Esophagus squamous epithelium (tissue), 5 donors: ENCODE measurements around the gene HS3ST3B1. TPM values are rescaled to one million over a fixed set of nuclear protein-coding genes. Genes with fewer than 3 reads are reported as not detected.

Source experiments
- DNase-seq: peaks from one replicate; lab custom pipeline; 2025; lab: John Stamatoyannopoulos, UW
- H3K27ac ChIP-seq, 4 donors: fragments of 200-600 bp; sonication (generic); one replicate each; pipeline ENCODE4 v1.5.1; 2016 to 2019; ENCODE audit warnings: mild to moderate bottlenecking in 1 of 4
- H3K27me3 ChIP-seq, 4 donors: fragments of 200-600 bp; sonication (generic); 1 replicate in 3 of 4; 2 replicates in 1 of 4; pipeline versions ENCODE4 v1.5.1 to v1.6.0; 2017 to 2021; ENCODE audit warnings: antibody characterized with exemption in 1 of 4
- H3K36me3 ChIP-seq, 3 donors: fragments of 200-600 bp; sonication (generic); one replicate each; pipeline ENCODE4 v1.5.1; 2016 to 2019
- H3K4me1 ChIP-seq, 3 donors: fragments of 200-600 bp; sonication (generic); one replicate each; pipeline ENCODE4 v1.5.1; 2017 to 2019
- H3K4me3 ChIP-seq, 4 donors: fragments of 200-600 bp; sonication (generic); 1 replicate in 3 of 4; 2 replicates in 1 of 4; pipeline ENCODE4 v1.5.1; 2016 to 2019; ENCODE audit warnings: mild to moderate bottlenecking in 2 of 4, moderate library complexity in 1 of 4
- H3K9me3 ChIP-seq, 3 donors: fragments of 200-600 bp; sonication (generic); one replicate each; pipeline ENCODE4 v1.5.1; 2016 to 2019
- CTCF ChIP-seq, 6 experiments: fragments of 450-650 bp in 4 of 6; fragments of 200-600 bp in 2 of 6; sonication (generic) in 2 of 6; IDR thresholded peaks; one replicate each; pipeline ENCODE4 v1.5.1; 2016 to 2019; ENCODE audit warnings: antibody characterized with exemption in 6 of 6, mild to moderate bottlenecking in 4 of 6, moderate library complexity in 4 of 6
- POLR2A ChIP-seq, 4 donors: fragments of 450-650 bp; IDR thresholded peaks; one replicate each; pipeline ENCODE4 v1.6.1; 2017; ENCODE audit warnings: antibody characterized with exemption in 4 of 4, mild to moderate bottlenecking in 4 of 4, moderate library complexity in 3 of 4
- WGBS, 2 donors: methylation state at CpG; one replicate each; pipeline ENCODE4 v1.1.5; 2018; 5-methylcytosine and 5-hydroxymethylcytosine counted together
- intact Hi-C: fragments of 100-400 bp; cut with DNase I; formaldehyde crosslinking; loops from one replicate; pipeline ENCODE4 v1.15.0; 2022
- total RNA-seq, 4 donors: library from RNA; depleted of rRNA; stranded (reverse); fragments of >200 nt; gene quantifications; one replicate each; pipeline ENCODE4 v1.1.0, GENCODE V29; 2016
- donor health status: DM: yes; HTN: yes; CAD: no.

Gene HS3ST3B1
- total RNA-seq, 4 donors from 2014 or later, result 5.6 to 7.6 (median 6.4) TPM

GRCh38 chr17:14305785-14306496 lies 5.1 kb downstream of the HS3ST3B1 start:
- no peak overlapping the region for H3K27ac ChIP-seq
- 65 to 72% methylated on average over 5 to 6 of the region's 6 CpGs for whole genome bisulfite sequencing, 2 donors
- peaks cover 29 to 85% (median 37%) of the 10 kb centered on the region in 3 donors for H3K4me1 ChIP-seq
- TF ChIP-seq CTCF (IDR thresholded peaks at IDR 0.05) (no peak), POLR2A (IDR thresholded peaks at IDR 0.05) (no peak)
- no peak for DNase-seq
- H3K36me3 ChIP-seq, result no peaks in the 10 kb centered on the region
- no peaks in the 10 kb centered on the region for H3K9me3 ChIP-seq
- peak overlapping the region in 1 of 4 donors; percentile 12 for H3K4me3 ChIP-seq
- intact Hi-C loops, result loop anchor here (10.0 kb wide), 1 partner anchor 619 kb away; no protein-coding TSS in a partner anchor
- peaks cover 0 to 82% (median 2%) of the 10 kb centered on the region in 4 donors for H3K27me3 ChIP-seq

GRCh38 chr17:14306596-14306995 lies 5.7 kb downstream of the HS3ST3B1 start:
- DNase-seq, result no peak
- intact Hi-C loops, result loop anchor here (10.0 kb wide), 1 partner anchor 618 kb away; no protein-coding TSS in a partner anchor
- Histone ChIP-seq H3K9me3 (no peaks in the 10 kb centered on the region), H3K36me3 (no peaks in the 10 kb centered on the region), H3K4me1 (peaks cover 29 to 85% (median 34%) of the 10 kb centered on the region in 3 donors), H3K27ac (no peak overlapping the region), H3K4me3 (no peak overlapping the region), H3K27me3 (peaks cover 0 to 75% (median 2%) of the 10 kb centered on the region in 4 donors)
- TF ChIP-seq POLR2A (IDR thresholded peaks at IDR 0.05) (no peak), CTCF (IDR thresholded peaks at IDR 0.05) (no peak)

GRCh38 chr17:14307560-14308024 lies 6.7 kb downstream of the HS3ST3B1 start:
- intact Hi-C loops, result loop anchor here (10.0 kb wide), 1 partner anchor 617 kb away; no protein-coding TSS in a partner anchor
- Histone ChIP-seq H3K27me3 (peaks cover 0 to 65% (median 2%) of the 10 kb centered on the region in 4 donors), H3K4me3 (no peak overlapping the region), H3K9me3 (no peaks in the 10 kb centered on the region), H3K36me3 (no peaks in the 10 kb centered on the region), H3K27ac (peak overlapping the region in 2 of 4 donors; percentile 26 to 34), H3K4me1 (peaks cover 24 to 79% (median 34%) of the 10 kb centered on the region in 3 donors)
- WGBS, 2 donors, result 38 to 41% methylated on average over 5 of the region's 5 CpGs
- TF ChIP-seq POLR2A (IDR thresholded peaks at IDR 0.05) (no peak), CTCF (IDR thresholded peaks at IDR 0.05) (no peak)
- no peak for DNase-seq

- WGBS, 2 donors, result 40 to 49% methylated on average over 4 of the region's 4 CpGs
- H3K27ac ChIP-seq, result peak overlapping the region in 3 of 4 donors; percentile 66 to 79 (median 67)
- TF ChIP-seq CTCF (IDR thresholded peaks at IDR 0.05) (no peak), POLR2A (IDR thresholded peaks at IDR 0.05) (no peak)
- H3K4me3 ChIP-seq, result peak overlapping the region; percentile 48 to 72 (median 58)
- peaks cover 15 to 69% (median 27%) of the 10 kb centered on the region in 3 donors for H3K4me1 ChIP-seq
- peaks cover 0 to 55% (median under 1%) of the 10 kb centered on the region in 4 donors for H3K27me3 ChIP-seq
- no peaks in the 10 kb centered on the region for H3K9me3 ChIP-seq
- no peak for DNase-seq
- intact Hi-C loops, result loop anchor here (10.0 kb wide), 1 partner anchor 616 kb away; no protein-coding TSS in a partner anchor
- H3K36me3 ChIP-seq, result no peaks in the 10 kb centered on the region
Measured at GRCh38 chr17:14308636-14308964, 7.7 kb downstream of the HS3ST3B1 start.
